SK-N-SH treated with all-trans-retinoic acid at 6 μM for 48 hours (cell line): ENCODE measurements around the gene ZNF215.

Experiments used
- CSRNP3 ChIP-seq: fragments of 250-450 bp; sonication (Bioruptor Pico); IDR thresholded peaks from 2 replicates; pipeline ENCODE4 v1.5.1; 2021; ENCODE audit warnings: mild to moderate bottlenecking, moderate library complexity
- GLIS3 ChIP-seq: fragments of 250-450 bp; sonication (Bioruptor Pico); IDR thresholded peaks from 2 replicates; pipeline ENCODE4 v1.5.0; 2020; ENCODE audit warnings: mild to moderate bottlenecking, moderate library complexity
- SNAI2 ChIP-seq: fragments of 250-450 bp; sonication (Bioruptor Pico); IDR thresholded peaks from 2 replicates; pipeline ENCODE4 v1.5.0; 2020; ENCODE audit warnings: mild to moderate bottlenecking, moderate library complexity
- ZC3H10 ChIP-seq: fragments of 250-450 bp; sonication (Bioruptor Pico); IDR thresholded peaks from 2 replicates; pipeline ENCODE4 v1.5.1; 2021; ENCODE audit warnings: mild to moderate bottlenecking, moderate library complexity

- TF ChIP-seq GLIS3 (no peak), CSRNP3 (CRISPR knock-in tag) (no peak), SNAI2 (CRISPR knock-in tag) (no peak), ZC3H10 (no peak)
Measured at GRCh38 chr11:6992457-6993417, 66.5 kb downstream of the ZNF215 start.
